Measurements from ENCODE around the gene ANKRD53. TPM values are rescaled to one million over a fixed set of nuclear protein-coding genes. Genes with fewer than 3 reads are reported as not detected.
A peak's percentile ranks its signal among the peaks of the same experiment; 100 is the strongest.

ANKRD53 gene
- total RNA-seq, 1 experiment from 2014 or later = not detected

DNA sequence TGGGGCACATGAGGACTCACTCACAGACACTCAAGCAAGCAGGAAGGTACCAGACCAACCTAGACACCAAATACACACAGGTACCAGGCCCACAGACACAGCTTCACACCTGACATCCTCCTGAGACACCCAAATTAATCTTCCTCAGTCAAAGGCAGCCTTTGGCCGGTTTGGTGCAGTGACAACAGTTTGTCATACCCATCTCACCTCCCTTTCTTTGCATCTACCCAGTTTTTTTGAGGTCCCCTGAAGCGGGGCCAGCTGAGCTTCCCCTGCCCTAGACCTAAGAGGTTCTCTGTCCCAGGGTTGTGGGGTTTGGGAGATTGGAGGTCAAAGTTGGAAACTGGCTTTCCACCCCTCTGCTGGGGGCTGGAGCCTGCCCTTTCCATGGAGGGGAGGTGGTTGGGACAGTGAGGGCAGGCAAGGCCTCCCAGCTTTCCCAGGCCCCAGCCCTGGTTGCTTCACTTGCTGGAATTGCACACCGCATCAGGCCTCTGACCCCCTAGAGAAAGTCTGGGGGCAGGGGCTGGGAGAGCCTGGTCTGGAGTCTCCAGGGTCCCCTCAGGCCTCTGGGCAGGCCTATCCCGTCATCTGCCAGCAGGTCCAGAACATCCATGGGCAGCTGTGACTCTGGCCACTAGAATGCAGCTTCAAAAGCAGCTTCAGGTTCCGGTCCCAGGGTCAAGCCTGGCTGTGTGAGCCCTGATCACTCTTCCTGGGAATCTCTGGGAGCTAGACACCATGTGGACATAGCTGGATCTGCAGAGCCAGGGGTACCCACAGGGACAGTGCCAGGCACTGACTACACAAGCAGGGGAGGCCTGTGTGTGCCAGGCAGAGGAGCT lies 28.7 kb downstream of the ANKRD53 start:
- H3K4me3 ChIP-seq (replicated peaks in 1 of 2; ENCODE audit: low read depth in 1 of 2, low read length in 2 of 2) = no peak overlapping the region
- H3K27me3 ChIP-seq (ENCODE audit: insufficient read depth, low read length) = no peaks in the 10 kb centered on the region
- H3K9me3 ChIP-seq (ENCODE audit: control insufficient read depth in 1 of 2, insufficient read depth in 1 of 2, low read depth in 1 of 2, low read length in 2 of 2) = no peaks in the 10 kb centered on the region
- no peaks in the 10 kb centered on the region for H4K20me1 ChIP-seq (ENCODE audit: insufficient read depth)
- H3K36me3 ChIP-seq (ENCODE audit: control insufficient read depth in 1 of 2, insufficient read depth in 2 of 2, low read length in 2 of 2) = no peaks in the 10 kb centered on the region
- DNase-seq (ENCODE audit: low read depth, low spot score) = no peak
- H3K9me2 ChIP-seq (ENCODE audit: insufficient read depth) = no peaks in the 10 kb centered on the region
- no peak overlapping the region for H3K4me2 ChIP-seq (ENCODE audit: low read length)
- H3K27ac ChIP-seq (ENCODE audit: low read depth, low read length) = no peak overlapping the region
- TF ChIP-seq, protein P1, sequence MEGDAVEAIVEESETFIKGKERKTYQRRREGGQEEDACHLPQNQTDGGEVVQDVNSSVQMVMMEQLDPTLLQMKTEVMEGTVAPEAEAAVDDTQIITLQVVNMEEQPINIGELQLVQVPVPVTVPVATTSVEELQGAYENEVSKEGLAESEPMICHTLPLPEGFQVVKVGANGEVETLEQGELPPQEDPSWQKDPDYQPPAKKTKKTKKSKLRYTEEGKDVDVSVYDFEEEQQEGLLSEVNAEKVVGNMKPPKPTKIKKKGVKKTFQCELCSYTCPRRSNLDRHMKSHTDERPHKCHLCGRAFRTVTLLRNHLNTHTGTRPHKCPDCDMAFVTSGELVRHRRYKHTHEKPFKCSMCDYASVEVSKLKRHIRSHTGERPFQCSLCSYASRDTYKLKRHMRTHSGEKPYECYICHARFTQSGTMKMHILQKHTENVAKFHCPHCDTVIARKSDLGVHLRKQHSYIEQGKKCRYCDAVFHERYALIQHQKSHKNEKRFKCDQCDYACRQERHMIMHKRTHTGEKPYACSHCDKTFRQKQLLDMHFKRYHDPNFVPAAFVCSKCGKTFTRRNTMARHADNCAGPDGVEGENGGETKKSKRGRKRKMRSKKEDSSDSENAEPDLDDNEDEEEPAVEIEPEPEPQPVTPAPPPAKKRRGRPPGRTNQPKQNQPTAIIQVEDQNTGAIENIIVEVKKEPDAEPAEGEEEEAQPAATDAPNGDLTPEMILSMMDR (IDR thresholded peaks at IDR 0.05 in 2 of 3, conservative IDR thresholded peaks at IDR 0.05 in 1 of 3; ENCODE audit: borderline replicate concordance in 1 of 3, insufficient read depth in 1 of 3, low read depth in 2 of 3, low read length in 2 of 3) = 0 out of 6 replicates have a peak, but pooled peaks of 1 of the 3 experiments have one; percentile 12
- TF ChIP-seq ELF1 (IDR thresholded peaks at IDR 0.05; ENCODE audit: borderline replicate concordance, low read depth) = no peak
- ChIA-PET CTCF (no interaction called here), RAD21 (ENCODE audit: low non-redundant PET in 1 of 2, low total read pairs in 2 of 2, uncharacterized antibody in 2 of 2, unreplicated experiment in 2 of 2) (no interaction called here), POLR2A (no interaction called here)
- H3K9ac ChIP-seq (ENCODE audit: low read length) = no peak overlapping the region
- no peak overlapping the region for H2AFZ ChIP-seq (ENCODE audit: low read depth, low read length, poor library complexity, severe bottlenecking)
- H3K79me2 ChIP-seq (ENCODE audit: insufficient read depth, low read length) = no peaks in the 10 kb centered on the region
- intact Hi-C loops (cut with micrococcal nuclease) = no loop called here
- BruUV-seq (replicated peaks) = no TSS peak
- peak; percentile 80 for ATAC-seq
- no peaks in the 10 kb centered on the region for H3K4me1 ChIP-seq (ENCODE audit: control insufficient read depth in 1 of 2, insufficient read depth in 2 of 2, low read length in 2 of 2)

DNA sequence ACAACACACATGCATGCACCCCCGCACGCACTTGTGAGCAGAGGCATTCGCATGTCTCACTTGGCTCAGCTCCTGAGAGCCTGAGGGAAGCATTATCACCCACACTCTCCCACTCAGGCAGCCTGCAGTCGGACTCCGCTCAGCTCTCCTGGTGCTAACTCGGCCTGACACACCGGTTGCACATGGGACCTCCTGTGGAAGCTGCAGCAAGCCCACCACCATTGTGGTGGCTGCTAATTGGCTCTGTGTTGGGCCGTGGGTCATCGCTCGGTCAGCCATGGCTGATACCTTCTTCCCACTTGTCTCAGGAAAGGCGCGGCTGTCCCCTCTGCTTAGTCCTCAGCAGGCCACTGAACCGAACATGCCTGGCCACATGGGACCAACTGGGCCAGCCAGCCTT lies 29.9 kb downstream of the ANKRD53 start:
- CTCF ChIA-PET = no interaction called here
- no peak overlapping the region for H3K4me3 ChIP-seq (replicated peaks in 1 of 2; ENCODE audit: low read depth in 1 of 2, low read length in 2 of 2)
- intact Hi-C loops (cut with micrococcal nuclease) = no loop called here
- TF ChIP-seq REST (IDR thresholded peaks at IDR 0.05; ENCODE audit: low read depth) (no peak), ZFX (IDR thresholded peaks at IDR 0.05) (no peak), YY1 (IDR thresholded peaks at IDR 0.05; ENCODE audit: extremely low read depth, insufficient replicate concordance, low read depth, low read length) (no peak), EZH2 (IDR thresholded peaks at IDR 0.05) (no peak), RAD21 (IDR thresholded peaks at IDR 0.05; ENCODE audit: low read depth) (no peak), JUND (IDR thresholded peaks at IDR 0.05) (no peak), POLR2A (IDR thresholded peaks at IDR 0.05; ENCODE audit: borderline replicate concordance, extremely low read depth, insufficient read depth, insufficient read length) (no peak), CBX3 (IDR thresholded peaks at IDR 0.05; ENCODE audit: low read depth) (no peak)
- TF ChIP-seq, protein P2, sequence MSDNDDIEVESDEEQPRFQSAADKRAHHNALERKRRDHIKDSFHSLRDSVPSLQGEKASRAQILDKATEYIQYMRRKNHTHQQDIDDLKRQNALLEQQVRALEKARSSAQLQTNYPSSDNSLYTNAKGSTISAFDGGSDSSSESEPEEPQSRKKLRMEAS (IDR thresholded peaks at IDR 0.05) = no peak
- TF ChIP-seq, protein P1 (IDR thresholded peaks at IDR 0.05 in 2 of 3, conservative IDR thresholded peaks at IDR 0.05 in 1 of 3; ENCODE audit: borderline replicate concordance in 1 of 3, insufficient read depth in 1 of 3, low read depth in 2 of 3, low read length in 2 of 3) = no peak

More for the DNA sequence above, 29.9 kb downstream of the ANKRD53 start:
- Histone ChIP-seq H3K4me1 (ENCODE audit: control insufficient read depth in 1 of 2, insufficient read depth in 2 of 2, low read length in 2 of 2) (no peaks in the 10 kb centered on the region), H2AFZ (ENCODE audit: low read depth, low read length, poor library complexity, severe bottlenecking) (no peak overlapping the region), H3K27ac (ENCODE audit: low read depth, low read length) (no peak overlapping the region), H3K9me2 (ENCODE audit: insufficient read depth) (no peaks in the 10 kb centered on the region), H3K9me3 (ENCODE audit: control insufficient read depth in 1 of 2, insufficient read depth in 1 of 2, low read depth in 1 of 2, low read length in 2 of 2) (no peaks in the 10 kb centered on the region), H3K27me3 (ENCODE audit: insufficient read depth, low read length) (no peaks in the 10 kb centered on the region), H3K9ac (ENCODE audit: low read length) (no peak overlapping the region), H3K79me2 (ENCODE audit: insufficient read depth, low read length) (no peaks in the 10 kb centered on the region), H4K20me1 (ENCODE audit: insufficient read depth) (no peaks in the 10 kb centered on the region), H3K36me3 (ENCODE audit: control insufficient read depth in 1 of 2, insufficient read depth in 2 of 2, low read length in 2 of 2) (no peaks in the 10 kb centered on the region), H3K4me2 (ENCODE audit: low read length) (no peak overlapping the region)
- POLR2A ChIA-PET = no interaction called here
- RAD21 ChIA-PET (ENCODE audit: low non-redundant PET in 1 of 2, low total read pairs in 2 of 2, uncharacterized antibody in 2 of 2, unreplicated experiment in 2 of 2) = no interaction called here
- DNase-seq (ENCODE audit: low read depth, low spot score) (no peak), ATAC-seq (no peak)
- BruUV-seq (replicated peaks) = no TSS peak

Measured in HCT116 (cell line).